Gastrocnemius medialis (tissue), 4 donors: ENCODE data around the gene BRAF. TPM values are rescaled to one million over a fixed set of nuclear protein-coding genes. Genes with fewer than 3 reads are reported as not detected.

ENCODE experiments used
- ATAC-seq, 2 donors: fragments of 150-250 bp; one replicate each; pipeline ENCODE4 v1.9.1; 2016
- DNase-seq, 2 donors: peaks; one replicate each; pipeline ENCODE4 v3.0.0-alpha.2; 2019
- H3K27ac ChIP-seq, 4 donors: fragments of 200-600 bp; sonication (generic); 1 replicate in 1 of 4; 2 replicates in 3 of 4; pipeline ENCODE4 v1.5.1; 2016 to 2018; ENCODE audit warnings: mild to moderate bottlenecking in 2 of 4, moderate library complexity in 1 of 4
- H3K27me3 ChIP-seq, 3 donors: fragments of 200-600 bp; sonication (generic) in 2 of 3; 1 replicate in 1 of 3; 2 replicates in 2 of 3; pipeline versions ENCODE4 v1.5.1 to v1.6.0; 2016 to 2019; ENCODE audit warnings: mild to moderate bottlenecking in 1 of 3, moderate library complexity in 1 of 3
- H3K36me3 ChIP-seq, 2 donors: fragments of 200-600 bp; sonication (generic) in 1 of 2; one replicate each; pipeline ENCODE4 v1.5.1; 2017 to 2018
- H3K4me1 ChIP-seq, 2 donors: fragments of 200-600 bp; sonication (generic) in 1 of 2; one replicate each; pipeline ENCODE4 v1.5.1; 2016 to 2017; ENCODE audit warnings: mild to moderate bottlenecking in 2 of 2
- H3K4me3 ChIP-seq, 4 donors: fragments of 200-600 bp; sonication (generic) in 3 of 4; 1 replicate in 1 of 4; 2 replicates in 3 of 4; pipeline ENCODE4 v1.5.1; 2016 to 2019; ENCODE audit warnings: mild to moderate bottlenecking in 2 of 4
- H3K9me3 ChIP-seq, 3 donors: fragments of 200-600 bp; sonication (generic) in 2 of 3; 1 replicate in 1 of 3; 2 replicates in 2 of 3; pipeline ENCODE4 v1.5.1; 2016 to 2019
- POLR2A ChIP-seq, 2 donors: fragments of 450-650 bp; IDR thresholded peaks; one replicate each; pipeline ENCODE4 v1.6.1; 2017; ENCODE audit warnings: antibody characterized with exemption in 2 of 2, mild to moderate bottlenecking in 2 of 2, moderate library complexity in 2 of 2
- in situ Hi-C, 4 donors: fragments of 200-750 bp; cut with MboI; loops; one replicate each; pipeline versions ENCODE4 v1.15.0 to v1.8.0; 2017; ENCODE audit warnings: low sequenced_read_pairs in 4 of 4
- intact Hi-C: fragments of 100-400 bp; cut with DNase I; formaldehyde crosslinking; loops from one replicate; pipeline ENCODE4 v1.15.1; 2023; ENCODE audit warnings: low total_unique reads
- total RNA-seq, 4 donors: library from RNA; depleted of rRNA; stranded (reverse); fragments of >200 nt; gene quantifications; one replicate each; pipeline versions ENCODE4 v1.1.0 to v1.2.3, GENCODE V29; 2016
- TF ChIP-seq, protein P1 (sequence below), 5 experiments: fragments of 450-650 bp in 3 of 5; fragments of 200-600 bp in 2 of 5; sonication (generic) in 2 of 5; IDR thresholded peaks in 4 of 5; conservative IDR thresholded peaks in 1 of 5; 1 replicate in 4 of 5; 2 replicates in 1 of 5; pipeline ENCODE4 v1.5.1; 2016 to 2019; ENCODE audit warnings: antibody characterized with exemption in 5 of 5, mild to moderate bottlenecking in 3 of 5, moderate library complexity in 3 of 5

Gene BRAF
- total RNA-seq, result 10 to 100 TPM; 10.0 to 28.4 (median 19.2) TPM

DNA sequence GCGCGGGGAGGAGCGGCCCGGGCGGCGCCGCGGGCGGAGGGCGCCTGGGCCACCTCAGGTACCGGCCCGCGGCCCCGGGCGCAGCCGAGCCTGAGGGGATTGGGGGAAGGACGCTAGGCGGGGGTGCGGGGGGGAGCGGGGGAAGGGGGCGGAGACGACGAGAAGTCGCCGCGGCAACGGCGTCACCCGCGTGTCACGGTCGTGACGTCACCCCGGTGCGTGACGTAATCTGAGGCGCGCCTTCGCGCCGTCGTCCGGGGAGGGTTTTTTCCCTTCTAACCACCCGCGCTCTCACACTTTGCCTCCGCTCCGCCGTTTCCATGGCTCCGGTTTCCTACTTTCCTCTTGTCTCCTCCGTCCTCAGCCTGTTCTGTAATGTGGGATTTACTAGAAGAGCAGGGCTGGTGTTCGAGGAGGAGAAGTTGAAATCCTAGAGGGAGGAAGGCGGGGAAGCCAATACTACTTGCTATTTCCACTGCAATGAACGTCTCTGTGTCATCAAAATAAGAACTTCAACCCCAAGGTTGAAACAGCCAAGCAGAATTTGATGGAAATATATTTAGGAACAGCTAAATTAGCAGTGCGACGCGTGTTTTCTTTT lies at the start of gene BRAF:
BRAF (minus strand) TSS at position 109 of the 601 bp plus-strand sequence. CDS start 226 bp downstream, outside the sequence.
- peak; percentile 81 to 87 for ATAC-seq
- peak within 1 kb of the TSS; percentile 90 to 99 (median 96) for H3K27ac ChIP-seq
- H3K9me3 ChIP-seq, result no peaks in the 10 kb centered on the region
- no peaks in the 10 kb centered on the region for H3K27me3 ChIP-seq
- intact Hi-C loops, result loop anchor here (1.0 to 10.0 kb wide), 8 partner anchors 90 to 813 kb away; partner anchors contain the start of genes ADCK2, KDM7A, MKRN1 and MRPS33
- in situ Hi-C loops, result loop anchor here in 1 of 4 donors (10.0 kb wide), 1 partner anchor 230 kb away; the partner anchor contains the start of gene NDUFB2
- peak within 1 kb of the TSS; percentile 71 to 97 (median 95) for H3K4me3 ChIP-seq
- peak; percentile 77 to 81 for DNase-seq
- peak in 1 of 2 donors; percentile 63 for TF ChIP-seq POLR2A (IDR thresholded peaks at IDR 0.05)
- TF ChIP-seq, protein P1, sequence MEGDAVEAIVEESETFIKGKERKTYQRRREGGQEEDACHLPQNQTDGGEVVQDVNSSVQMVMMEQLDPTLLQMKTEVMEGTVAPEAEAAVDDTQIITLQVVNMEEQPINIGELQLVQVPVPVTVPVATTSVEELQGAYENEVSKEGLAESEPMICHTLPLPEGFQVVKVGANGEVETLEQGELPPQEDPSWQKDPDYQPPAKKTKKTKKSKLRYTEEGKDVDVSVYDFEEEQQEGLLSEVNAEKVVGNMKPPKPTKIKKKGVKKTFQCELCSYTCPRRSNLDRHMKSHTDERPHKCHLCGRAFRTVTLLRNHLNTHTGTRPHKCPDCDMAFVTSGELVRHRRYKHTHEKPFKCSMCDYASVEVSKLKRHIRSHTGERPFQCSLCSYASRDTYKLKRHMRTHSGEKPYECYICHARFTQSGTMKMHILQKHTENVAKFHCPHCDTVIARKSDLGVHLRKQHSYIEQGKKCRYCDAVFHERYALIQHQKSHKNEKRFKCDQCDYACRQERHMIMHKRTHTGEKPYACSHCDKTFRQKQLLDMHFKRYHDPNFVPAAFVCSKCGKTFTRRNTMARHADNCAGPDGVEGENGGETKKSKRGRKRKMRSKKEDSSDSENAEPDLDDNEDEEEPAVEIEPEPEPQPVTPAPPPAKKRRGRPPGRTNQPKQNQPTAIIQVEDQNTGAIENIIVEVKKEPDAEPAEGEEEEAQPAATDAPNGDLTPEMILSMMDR (IDR thresholded peaks at IDR 0.05 in 4 of 5, conservative IDR thresholded peaks at IDR 0.05 in 1 of 5), result no peak
- H3K36me3 ChIP-seq, result no peaks in the 10 kb centered on the region
- peaks cover 19 to 36% of the 10 kb centered on the region in 2 donors for H3K4me1 ChIP-seq

DNA sequence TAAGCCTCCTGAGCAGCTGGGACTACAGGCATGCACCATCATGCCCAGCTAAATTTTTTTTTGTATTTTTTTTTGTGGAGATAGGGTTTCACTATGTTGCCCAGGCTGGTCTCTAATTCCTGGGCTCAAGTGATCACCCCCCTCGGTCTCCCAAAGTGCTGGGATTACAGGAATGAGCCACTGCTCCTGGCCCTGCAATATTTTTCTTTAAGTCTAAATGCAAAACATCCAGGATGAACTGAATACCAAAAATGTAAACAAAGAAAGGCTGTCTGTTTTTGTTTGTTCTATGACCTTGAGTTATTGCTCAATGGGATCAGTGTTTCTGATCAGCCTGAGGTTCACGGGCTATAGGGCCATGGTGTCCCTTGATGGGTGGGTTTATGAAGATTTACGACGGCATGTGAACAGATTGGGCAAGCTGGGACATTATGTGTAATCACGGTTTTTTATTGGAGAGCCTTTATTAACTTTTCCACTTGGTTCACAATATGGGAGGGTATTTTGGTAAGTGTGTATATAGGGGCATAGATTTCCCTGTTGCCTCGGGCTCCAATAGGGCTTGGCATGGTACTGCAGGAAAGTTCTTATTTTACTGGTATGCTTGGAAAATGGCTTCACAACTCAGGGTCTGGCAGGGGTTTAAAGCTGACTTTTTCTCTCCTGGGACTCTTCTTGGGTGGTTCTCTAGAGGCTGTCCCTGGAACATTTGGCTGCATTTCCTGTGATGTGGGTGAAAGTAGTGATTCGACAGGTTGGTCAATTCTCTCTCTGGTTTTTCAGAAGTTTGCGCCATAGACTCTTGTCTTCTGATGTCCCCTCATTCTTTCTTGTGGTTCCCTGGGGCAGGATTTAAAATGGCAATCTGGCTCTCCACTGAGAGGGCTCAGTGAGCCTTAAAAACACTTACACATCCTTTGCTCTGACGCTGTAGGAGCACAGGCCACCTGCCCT lies 48.4 kb upstream of the BRAF start:
- Histone ChIP-seq H3K4me1 (no peaks in the 10 kb centered on the region), H3K36me3 (no peaks in the 10 kb centered on the region), H3K4me3 (no peak overlapping the region), H3K9me3 (no peaks in the 10 kb centered on the region), H3K27ac (no peak overlapping the region), H3K27me3 (no peaks in the 10 kb centered on the region)
- intact Hi-C loops (no loop called here), in situ Hi-C loops (no loop called here)
- DNase-seq (no peak), ATAC-seq (no peak)
- no peak for TF ChIP-seq POLR2A (IDR thresholded peaks at IDR 0.05)
- TF ChIP-seq, protein P1 (IDR thresholded peaks at IDR 0.05 in 4 of 5, conservative IDR thresholded peaks at IDR 0.05 in 1 of 5), result no peak

DNA sequence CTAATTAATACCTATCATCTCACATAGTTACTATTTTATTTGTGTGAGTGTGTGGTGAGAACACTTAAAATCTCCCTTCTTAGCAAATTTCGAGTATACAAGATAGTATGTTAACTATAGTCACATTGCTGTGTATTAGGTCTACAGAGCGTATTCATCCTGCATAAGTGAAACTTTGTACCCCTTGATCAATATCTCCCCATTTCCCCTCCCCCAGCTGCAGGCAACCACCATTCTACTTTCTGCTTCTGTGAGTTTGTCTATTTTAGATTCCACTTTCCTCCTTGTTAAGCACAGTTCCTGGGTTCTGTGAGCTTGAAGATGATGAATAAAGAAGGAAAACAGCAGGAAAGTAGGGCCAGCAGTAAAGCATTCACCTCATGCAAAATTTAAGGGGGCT lies 47.6 kb upstream of the BRAF start:
- Histone ChIP-seq H3K9me3 (no peaks in the 10 kb centered on the region), H3K27me3 (no peaks in the 10 kb centered on the region), H3K36me3 (no peaks in the 10 kb centered on the region), H3K4me3 (no peak overlapping the region), H3K27ac (no peak overlapping the region), H3K4me1 (no peaks in the 10 kb centered on the region)
- ATAC-seq (no peak), DNase-seq (no peak)
- no peak for TF ChIP-seq POLR2A (IDR thresholded peaks at IDR 0.05)
- TF ChIP-seq, protein P1 (IDR thresholded peaks at IDR 0.05 in 4 of 5, conservative IDR thresholded peaks at IDR 0.05 in 1 of 5), result no peak
- in situ Hi-C loops (no loop called here), intact Hi-C loops (no loop called here)

DNA sequence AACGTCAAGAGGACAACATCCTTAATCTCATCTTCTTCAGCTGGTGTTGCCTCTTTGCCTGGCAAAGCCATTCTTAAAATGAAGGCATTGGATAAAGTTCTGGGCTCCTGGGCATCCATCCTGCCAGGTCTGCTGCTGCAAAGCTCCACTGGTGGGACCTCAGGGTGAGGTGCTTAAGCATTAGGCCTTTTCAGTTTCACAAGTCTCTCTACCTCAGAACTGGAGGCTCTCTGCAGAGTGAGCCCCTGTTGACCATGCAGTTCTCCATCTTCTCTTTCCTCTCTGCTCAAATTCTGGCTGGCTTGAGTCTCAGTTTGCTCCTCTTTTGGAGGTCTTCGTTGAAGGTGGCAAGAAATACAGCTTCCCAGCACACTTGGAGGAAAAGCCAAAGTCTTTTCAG lies 42.7 kb upstream of the BRAF start:
- H3K36me3 ChIP-seq, result no peaks in the 10 kb centered on the region
- no peak for DNase-seq

More for the DNA sequence above, 42.7 kb upstream of the BRAF start:
- Histone ChIP-seq H3K27ac (no peak overlapping the region), H3K27me3 (no peaks in the 10 kb centered on the region), H3K4me1 (no peaks in the 10 kb centered on the region), H3K4me3 (no peak overlapping the region), H3K9me3 (no peaks in the 10 kb centered on the region)
- intact Hi-C loops (no loop called here), in situ Hi-C loops (no loop called here)
- TF ChIP-seq, protein P1 (IDR thresholded peaks at IDR 0.05 in 4 of 5, conservative IDR thresholded peaks at IDR 0.05 in 1 of 5), result no peak
- TF ChIP-seq POLR2A (IDR thresholded peaks at IDR 0.05), result no peak
- ATAC-seq, result no peak
